GM12878 (cell line): ENCODE data around the gene YES1. TPM values are rescaled to one million over a fixed set of nuclear protein-coding genes. Genes with fewer than 3 reads are reported as not detected.

Experiments used
- ATAC-seq: fragments of 200-7000 bp; cut with Tn5 transposase; 3 replicates; pipeline ENCODE4 v1.9.1; 2020; ENCODE audit warnings: mild to moderate bottlenecking, moderate library complexity
- BruUV-seq: library from RNA; stranded (reverse); fragments of 400-500 nt; replicated peaks from 2 replicates; lab custom pipeline; 2021; lab: Mats Ljungman, UMichigan
- CTCF ChIA-PET: fragments of 300-600 bp; sonication (Branson Sonifier 250); formaldehyde crosslinking; extraction: SDS; loops from one replicate; lab custom pipeline; 2021; ENCODE audit warnings: inconsistent platforms; lab: Yijun Ruan, JAX
- POLR2A ChIA-PET: fragments of 350-600 bp; formaldehyde crosslinking; extraction: SDS; loops from one replicate; lab custom pipeline; 2021; ENCODE audit warnings: inconsistent platforms; lab: Charles Lee
- RAD21 ChIA-PET: fragments of 300-600 bp; sonication (Branson Sonifier 250); formaldehyde crosslinking; loops from one replicate; lab custom pipeline; 2023; ENCODE audit warnings: antibody characterized with exemption; ENCODE audit not compliant: unreplicated experiment; lab: Charles Lee
- SMC1A ChIA-PET: fragments of 300-600 bp; sonication (Branson Sonifier 250); formaldehyde crosslinking; loops from one replicate; lab custom pipeline; 2023; ENCODE audit not compliant: unreplicated experiment, uncharacterized antibody; lab: Charles Lee
- DNase-seq: peaks from one replicate; pipeline ENCODE4 v3.0.0-alpha.2; 2011; ENCODE audit warnings: low read depth, low spot score
- FAIRE-seq: peaks from 3 replicates; lab custom pipeline; 2011; peaks lifted over from hg19 to GRCh38; lab: Jason Lieb, UNC
- H2AFZ ChIP-seq: 2 replicates; pipeline ENCODE4 v1.6.0; 2011; ENCODE audit warnings: low read depth, low read length, control low read depth; ENCODE audit not compliant: control insufficient read depth
- H3K27ac ChIP-seq: 2 replicates; pipeline ENCODE4 v1.5.1; 2011; ENCODE audit warnings: control low read depth; ENCODE audit not compliant: control insufficient read depth, insufficient read depth
- H3K27me3 ChIP-seq, 2 experiments: replicated peaks in 1 of 2; 2 replicates each; pipeline versions ENCODE4 v1.6.0 to v1.6.1; 2011; ENCODE audit warnings: low read length in 1 of 2; ENCODE audit not compliant: control insufficient read depth in 2 of 2, insufficient read depth in 2 of 2
- H3K36me3 ChIP-seq, 2 experiments: 2 replicates each; pipeline ENCODE4 v1.5.1; 2011; ENCODE audit warnings: low read length in 1 of 2; ENCODE audit not compliant: control insufficient read depth in 2 of 2, insufficient read depth in 2 of 2
- H3K4me1 ChIP-seq: 2 replicates; pipeline ENCODE4 v1.6.1; 2011; ENCODE audit warnings: mild to moderate bottlenecking, low read length, moderate library complexity, mixed read lengths; ENCODE audit not compliant: control insufficient read depth, insufficient read depth
- H3K4me2 ChIP-seq: 2 replicates; pipeline ENCODE4 v1.6.0; 2011; ENCODE audit warnings: control low read depth; ENCODE audit not compliant: control insufficient read depth, insufficient read depth
- H3K4me3 ChIP-seq: fragments of 200-600 bp; sonication (generic); 2 replicates; pipeline ENCODE4 v1.5.1; 2016
- H3K79me2 ChIP-seq: 2 replicates; pipeline ENCODE4 v1.6.0; 2011; ENCODE audit warnings: low read length; ENCODE audit not compliant: control insufficient read depth, insufficient read depth
- H3K9ac ChIP-seq: 2 replicates; pipeline ENCODE4 v1.8.0; 2011; ENCODE audit warnings: low read length, control low read depth, mixed read lengths; ENCODE audit not compliant: control insufficient read depth, insufficient read depth
- H3K9me3 ChIP-seq: replicated peaks from 3 replicates; pipeline ENCODE4 v1.5.1; 2011; ENCODE audit warnings: mild to moderate bottlenecking, low read length; ENCODE audit not compliant: control insufficient read depth, insufficient read depth
- H4K20me1 ChIP-seq: 2 replicates; pipeline ENCODE4 v1.6.0; 2011; ENCODE audit not compliant: control insufficient read depth, insufficient read depth
- DPF2 ChIP-seq: fragments of 450-650 bp; IDR thresholded peaks from 2 replicates; pipeline ENCODE4 v1.6.1; 2017; ENCODE audit warnings: mild to moderate bottlenecking
- ZZZ3 ChIP-seq: IDR thresholded peaks from 2 replicates; pipeline ENCODE4 v1.6.1; 2011; ENCODE audit warnings: low read depth; ENCODE audit not compliant: control insufficient read depth, insufficient read length
- WGBS: methylation state at CpG from one replicate; pipeline ENCODE4 v1.1.6; 2016; ENCODE audit warnings: low lambda C conversion rate; ENCODE audit not compliant: insufficient replicate concordance, insufficient coverage; ENCODE audit errors: missing lambda C conversion rate; 5-methylcytosine and 5-hydroxymethylcytosine counted together
- in situ Hi-C: fragments of 300-500 bp; cut with MboI; formaldehyde crosslinking; loops from 9 replicates; pipeline ENCODE4 v1.14.3; 2018; ENCODE audit warnings: mixed read lengths
- intact Hi-C: fragments of 100-400 bp; cut with micrococcal nuclease; formaldehyde crosslinking; loops from one replicate; pipeline ENCODE4 v1.14.2; 2022; ENCODE audit not compliant: unreplicated experiment
- polyA plus RNA-seq, 11 experiments: library from polyadenylated mRNA; depleted of rRNA in 4 of 11; unstranded in 6 of 11; stranded (reverse) in 5 of 11; fragments of >200 nt; fragmentation: Nextera tagmentation in 4 of 11; fragmentation: Illumina TruSeq in 1 of 11; extraction: Ambion mirVana in 4 of 11; extraction: Trizol in 1 of 11; gene quantifications; 1 replicate in 1 of 11; 2 replicates in 10 of 11; pipeline versions ENCODE4 v1.2.1 to v1.2.3, GENCODE V29; 2011 to 2016; ENCODE audit warnings: inconsistent platforms in 2 of 11, missing spikeins in 2 of 11, low read depth in 1 of 11
- total RNA-seq, 4 experiments: library from RNA; depleted of rRNA in 3 of 4; stranded (reverse); fragments of >200 nt in 3 of 4; fragmentation: Illumina TruSeq in 1 of 4; extraction: Trizol in 1 of 4; gene quantifications; 2 replicates each; pipeline versions ENCODE4 v1.2.1 to v1.2.3, GENCODE V29; 2013 to 2021
- TF ChIP-seq, protein P1 (sequence below): IDR thresholded peaks from 2 replicates; pipeline ENCODE4 v1.6.1; 2011; ENCODE audit warnings: low read depth, mild to moderate bottlenecking, low read length, moderate library complexity, borderline replicate concordance; ENCODE audit errors: extremely low read depth
- TF ChIP-seq, protein P2 (sequence below): IDR thresholded peaks from 2 replicates; pipeline ENCODE4 v1.6.1; 2012; ENCODE audit warnings: low read depth, low read length, improper control_type of control experiment

Gene YES1
- total and polyA plus RNA-seq, 10 of the 15 experiments (the other 5 are each of a cell fraction or from before 2014, with no cell fraction given) = 2.3 to 7.9 (median 5.8) TPM

DNA sequence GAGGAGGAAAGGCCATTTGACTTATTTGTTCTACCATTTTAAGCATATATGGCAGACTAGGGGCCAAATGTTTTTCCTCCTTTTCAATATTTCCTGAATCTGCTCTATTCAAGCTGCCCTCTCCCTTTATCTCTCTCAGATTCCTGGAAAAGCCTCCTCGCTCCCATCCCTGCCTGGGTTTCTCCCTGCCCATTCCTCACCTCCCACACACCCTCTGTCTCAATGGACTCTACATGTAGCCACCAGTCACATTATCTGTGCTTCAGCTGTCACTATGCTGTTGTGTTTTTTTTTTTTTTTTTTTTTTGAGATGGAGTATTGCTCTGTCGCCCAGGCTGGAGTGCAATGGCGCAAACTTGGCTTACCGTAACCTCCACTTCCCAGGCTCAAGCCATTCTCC is 131.7 kb downstream of the YES1 start (continued):
- TF ChIP-seq, protein P1, sequence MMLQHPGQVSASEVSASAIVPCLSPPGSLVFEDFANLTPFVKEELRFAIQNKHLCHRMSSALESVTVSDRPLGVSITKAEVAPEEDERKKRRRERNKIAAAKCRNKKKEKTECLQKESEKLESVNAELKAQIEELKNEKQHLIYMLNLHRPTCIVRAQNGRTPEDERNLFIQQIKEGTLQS = no peak

DNA sequence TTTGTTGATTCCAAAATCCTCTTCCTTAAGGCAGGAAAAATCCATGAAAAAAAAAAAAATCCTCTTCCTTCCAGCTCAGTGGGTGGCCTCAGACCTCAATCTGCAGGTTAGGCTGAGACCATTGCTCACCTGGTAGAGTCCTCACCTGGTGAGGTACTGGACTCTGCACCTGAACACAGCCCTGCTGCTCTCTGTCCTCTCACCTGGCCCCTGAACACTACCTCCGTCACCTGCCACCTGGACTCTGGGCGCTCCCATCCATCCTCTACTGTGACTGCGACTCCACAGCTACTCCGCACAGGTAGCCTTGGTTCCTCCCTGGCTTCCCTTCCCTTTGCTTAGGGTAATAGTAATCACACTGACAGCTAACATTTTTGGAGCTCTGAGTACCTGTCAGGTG is 132.5 kb downstream of the YES1 start:
- Histone ChIP-seq H3K79me2 (no peaks in the 10 kb centered on the region), H3K27ac (no peak overlapping the region), H3K9ac (no peak overlapping the region), H3K4me1 (no peaks in the 10 kb centered on the region), H3K4me2 (no peak overlapping the region), H3K4me3 (no peak overlapping the region), H3K36me3 (peaks cover 0 to 13% of the 10 kb centered on the region in 2 experiments; a peak in 3 of 4 replicates), H2AFZ (no peak overlapping the region), H4K20me1 (no peaks in the 10 kb centered on the region), H3K27me3 (no peaks in the 10 kb centered on the region), H3K9me3 (no peaks in the 10 kb centered on the region)
- no peak for DNase-seq
- ChIA-PET SMC1A (interaction anchor here (0.7 kb wide), 1 partner anchor 90 kb away, joined by 3 read pairs; no protein-coding TSS in a partner anchor), CTCF (no interaction called here), POLR2A (no interaction called here), RAD21 (no interaction called here)
- in situ Hi-C loops (no loop called here), intact Hi-C loops (loop anchor here (5.0 kb wide), 1 partner anchor 57 kb away; no protein-coding TSS in a partner anchor)
- ATAC-seq = no peak
- TF ChIP-seq ZZZ3 = no peak
- TF ChIP-seq, protein P2, sequence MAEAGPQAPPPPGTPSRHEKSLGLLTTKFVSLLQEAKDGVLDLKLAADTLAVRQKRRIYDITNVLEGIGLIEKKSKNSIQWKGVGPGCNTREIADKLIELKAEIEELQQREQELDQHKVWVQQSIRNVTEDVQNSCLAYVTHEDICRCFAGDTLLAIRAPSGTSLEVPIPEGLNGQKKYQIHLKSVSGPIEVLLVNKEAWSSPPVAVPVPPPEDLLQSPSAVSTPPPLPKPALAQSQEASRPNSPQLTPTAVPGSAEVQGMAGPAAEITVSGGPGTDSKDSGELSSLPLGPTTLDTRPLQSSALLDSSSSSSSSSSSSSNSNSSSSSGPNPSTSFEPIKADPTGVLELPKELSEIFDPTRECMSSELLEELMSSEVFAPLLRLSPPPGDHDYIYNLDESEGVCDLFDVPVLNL = no peak
- TF ChIP-seq DPF2 = no peak
- no peak for FAIRE-seq
- BruUV-seq = no TSS peak
- WGBS = 95% methylated on average over 4 of the region's 4 CpGs
